ENCODE data around the gene C19orf44. TPM values are rescaled to one million over a fixed set of nuclear protein-coding genes. Genes with fewer than 3 reads are reported as not detected.

C19orf44 gene
- total and polyA plus RNA-seq, 3 donors from 2014 or later = 13.6 to 40.9 (median 35.4) TPM

- intact Hi-C loops (cut with DNase I; ENCODE audit: low total_unique reads) = no loop called here
- TF ChIP-seq POLR2A (IDR thresholded peaks at IDR 0.05) (no peak), CTCF (IDR thresholded peaks at IDR 0.05) (no peak)
- no peak for DNase-seq
- Histone ChIP-seq H3K27me3 (no peaks in the 10 kb centered on the region), H3K4me3 (no peak overlapping the region), H3K4me1 (no peaks in the 10 kb centered on the region), H3K36me3 (ENCODE audit: low read depth, missing control alignments) (no peaks in the 10 kb centered on the region), H3K9me3 (no peaks in the 10 kb centered on the region), H3K27ac (no peak overlapping the region)
- 82 to 93% methylated on average over 12 to 47 of the region's 47 CpGs for WGBS, 2 donors
Measured at GRCh38 chr19:16532440-16533234, 36.4 kb downstream of the C19orf44 start.

- TF ChIP-seq CTCF (IDR thresholded peaks at IDR 0.05) = no peak
- no peak for TF ChIP-seq POLR2A (IDR thresholded peaks at IDR 0.05)
- H3K4me1 ChIP-seq = peaks cover under 1% of the 10 kb centered on the region
- no peak overlapping the region for H3K4me3 ChIP-seq
- intact Hi-C loops (cut with DNase I; ENCODE audit: low total_unique reads) = no loop called here
- H3K27ac ChIP-seq = no peak overlapping the region
- no peaks in the 10 kb centered on the region for H3K27me3 ChIP-seq
- no peak for DNase-seq
- no peaks in the 10 kb centered on the region for H3K9me3 ChIP-seq
- 89% methylated on average over 18 of the region's 18 CpGs; no CpG with 5 or more reads in 1 of the 2 donors for WGBS, 2 donors
- no peaks in the 10 kb centered on the region for H3K36me3 ChIP-seq (ENCODE audit: low read depth, missing control alignments)
Measured at GRCh38 chr19:16535381-16535780, 39.2 kb downstream of the C19orf44 start.

DNA sequence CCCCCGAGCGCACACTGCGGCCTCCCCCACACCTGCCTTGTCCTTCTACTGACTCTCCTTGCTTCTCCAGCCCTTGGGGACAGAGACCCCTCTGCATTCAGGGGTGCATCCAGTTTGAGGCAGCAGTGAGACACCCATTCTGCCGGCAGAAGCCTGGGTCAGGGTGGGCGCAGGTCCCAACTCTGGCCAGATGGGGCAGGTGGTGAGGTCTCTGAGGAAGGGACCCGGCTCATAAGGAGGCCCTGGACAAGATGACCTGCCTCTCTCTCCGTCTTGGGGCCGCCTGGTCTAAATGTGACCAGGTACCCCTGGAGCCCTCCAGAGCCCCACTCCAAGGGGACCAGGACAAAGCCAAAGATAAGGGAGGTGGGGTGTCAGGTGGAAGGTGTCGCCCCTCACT lies 39.9 kb downstream of the C19orf44 start:
- no peak for DNase-seq
- no peak for TF ChIP-seq POLR2A (IDR thresholded peaks at IDR 0.05)
- TF ChIP-seq CTCF (IDR thresholded peaks at IDR 0.05) = no peak
- Histone ChIP-seq H3K4me1 (peaks cover 8% of the 10 kb centered on the region), H3K4me3 (no peak overlapping the region), H3K9me3 (no peaks in the 10 kb centered on the region), H3K27me3 (no peaks in the 10 kb centered on the region), H3K27ac (no peak overlapping the region), H3K36me3 (ENCODE audit: low read depth, missing control alignments) (no peaks in the 10 kb centered on the region)
- WGBS, 2 donors = 95 to 97% methylated on average over 7 to 9 of the region's 9 CpGs
- intact Hi-C loops (cut with DNase I; ENCODE audit: low total_unique reads) = no loop called here

DNA sequence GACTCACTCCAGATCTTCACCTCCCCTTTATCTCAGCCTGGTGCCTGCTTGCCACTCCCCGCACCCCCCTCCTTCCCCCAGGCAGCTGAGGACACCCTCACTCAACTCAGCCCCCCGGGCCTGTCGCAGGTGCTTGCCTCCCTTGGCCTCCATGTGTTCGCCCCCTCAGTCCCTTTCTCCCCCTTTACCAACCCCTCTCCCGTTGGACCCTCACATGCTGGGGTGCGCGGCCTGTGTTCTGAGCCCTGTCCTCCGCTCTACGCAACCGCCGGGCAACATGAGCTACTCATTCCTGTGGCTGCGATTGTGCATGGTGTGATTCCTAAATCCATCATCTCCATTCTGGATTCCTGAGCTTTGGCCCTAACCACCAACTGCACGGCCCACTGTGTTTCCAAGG lies 40.9 kb downstream of the C19orf44 start:
- Histone ChIP-seq H3K4me3 (no peak overlapping the region), H3K4me1 (peaks cover 13% of the 10 kb centered on the region), H3K9me3 (no peaks in the 10 kb centered on the region), H3K27ac (no peak overlapping the region), H3K27me3 (no peaks in the 10 kb centered on the region), H3K36me3 (ENCODE audit: low read depth, missing control alignments) (no peaks in the 10 kb centered on the region)
- DNase-seq = no peak
- intact Hi-C loops (cut with DNase I; ENCODE audit: low total_unique reads) = no loop called here
- 90 to 91% methylated on average over 13 of the region's 13 CpGs for WGBS, 2 donors
- TF ChIP-seq CTCF (IDR thresholded peaks at IDR 0.05) (no peak), POLR2A (IDR thresholded peaks at IDR 0.05) (no peak)

DNA sequence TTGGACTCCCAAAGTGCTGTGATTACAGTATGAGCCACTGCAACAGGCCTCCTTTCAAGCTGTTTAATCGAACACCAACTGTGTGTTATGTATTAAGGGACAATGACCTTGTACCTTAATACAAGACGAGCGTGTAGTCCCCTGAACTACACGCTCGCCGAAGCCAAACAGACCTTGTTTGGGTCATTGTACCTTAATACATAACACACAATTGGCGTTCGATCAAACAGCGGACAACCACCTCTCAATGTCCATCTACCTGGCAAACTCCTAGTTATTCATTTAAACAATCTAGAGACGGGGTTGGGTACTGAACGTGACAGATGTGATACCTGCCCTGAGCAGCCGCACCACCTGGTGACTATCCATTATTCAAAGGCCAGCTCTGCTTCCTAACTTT lies 44.8 kb downstream of the C19orf44 start:
- DNase-seq = no peak
- Histone ChIP-seq H3K4me1 (peaks cover 20% of the 10 kb centered on the region), H3K9me3 (no peaks in the 10 kb centered on the region), H3K36me3 (ENCODE audit: low read depth, missing control alignments) (no peaks in the 10 kb centered on the region), H3K27me3 (no peaks in the 10 kb centered on the region), H3K27ac (no peak overlapping the region), H3K4me3 (peak overlapping the region; percentile 70 to 87)
- intact Hi-C loops (cut with DNase I; ENCODE audit: low total_unique reads) = no loop called here
- 57 to 59% methylated on average over 12 of the region's 12 CpGs for WGBS, 2 donors
- TF ChIP-seq CTCF (IDR thresholded peaks at IDR 0.05) (no peak), POLR2A (IDR thresholded peaks at IDR 0.05) (no peak)
